AG04450 (cell line): ENCODE measurements around the gene CD276. TPM values are rescaled to one million over a fixed set of nuclear protein-coding genes. Genes with fewer than 3 reads are reported as not detected.

Source experiments
- polyA plus RNA-seq: library from polyadenylated mRNA; depleted of rRNA; stranded (reverse); fragments of >200 nt; gene quantifications from 2 replicates; pipeline ENCODE4 v1.2.3, GENCODE V29; 2011; rRNA removed

The CD276 gene
- polyA plus RNA-seq, 1 experiment = 86.4 TPM

Other genes starting within 250 kb of the CD276 start
- gene REC114, start 241.2 kb upstream of the CD276 start, polyA plus RNA-seq = not detected in 2 replicates
- 195 and 197 TPM in 2 replicates for gene NPTN, start 51.0 kb upstream of the CD276 start, polyA plus RNA-seq
- 0.29 and 0.45 TPM in 2 replicates for gene INSYN1, start 69.0 kb downstream of the CD276 start, polyA plus RNA-seq
- gene TBC1D21, start 189.2 kb downstream of the CD276 start, polyA plus RNA-seq = not detected in 2 replicates
- 114 and 206 TPM in 2 replicates for gene LOXL1, start 242.1 kb downstream of the CD276 start, polyA plus RNA-seq